H1 (cell line): Measurements from ENCODE around the gene ADARB2. TPM values are rescaled to one million over a fixed set of nuclear protein-coding genes. Genes with fewer than 3 reads are reported as not detected.

Experiments used
- CTCF ChIA-PET: fragments of 300-600 bp; sonication (Branson Sonifier 250); formaldehyde crosslinking; loops from one replicate; lab custom pipeline; 2021; ENCODE audit not compliant: partially characterized antibody; lab: Charles Lee
- POLR2A ChIA-PET: fragments of 300-600 bp; sonication (Branson Sonifier 250); formaldehyde crosslinking; loops from one replicate; lab custom pipeline; 2021; ENCODE audit warnings: inconsistent platforms; ENCODE audit not compliant: partially characterized antibody; lab: Charles Lee
- DNase-seq, 2 experiments: peaks; one replicate each; pipeline versions ENCODE4 v3.0.0 to v3.0.0-alpha.2; 2010 to 2022; ENCODE audit warnings: low spot score in 2 of 2, low read depth in 1 of 2, mixed read lengths in 1 of 2
- FAIRE-seq: peaks from 2 replicates; lab custom pipeline; 2011; peaks lifted over from hg19 to GRCh38; lab: Jason Lieb, UNC
- H2AFZ ChIP-seq: 2 replicates; pipeline ENCODE4 v1.8.1; 2012; ENCODE audit warnings: low read length, inconsistent platforms
- H2AK5ac ChIP-seq: 2 replicates; pipeline ENCODE4 v1.6.1; 2013; ENCODE audit warnings: low read depth, low read length
- H2BK120ac ChIP-seq: replicated peaks from 2 replicates; pipeline ENCODE3; 2013; ENCODE audit warnings: low read depth, low read length, inconsistent platforms
- H2BK12ac ChIP-seq: 2 replicates; pipeline ENCODE4 v1.6.1; 2013; ENCODE audit warnings: low read depth, low read length
- H2BK15ac ChIP-seq: 2 replicates; pipeline ENCODE4 v1.6.1; 2013; ENCODE audit warnings: low read length
- H2BK20ac ChIP-seq: 2 replicates; pipeline ENCODE4 v1.6.1; 2013; ENCODE audit warnings: low read length
- H2BK5ac ChIP-seq: 2 replicates; pipeline ENCODE4 v1.6.1; 2013; ENCODE audit warnings: low read depth, low read length
- H3K14ac ChIP-seq: 2 replicates; pipeline ENCODE4 v1.6.1; 2013; ENCODE audit warnings: inconsistent platforms; ENCODE audit not compliant: insufficient read length
- H3K18ac ChIP-seq: 2 replicates; pipeline ENCODE4 v1.6.1; 2013; ENCODE audit warnings: low read length; ENCODE audit errors: extremely low read depth
- H3K23ac ChIP-seq: 2 replicates; pipeline ENCODE4 v1.6.1; 2013; ENCODE audit warnings: inconsistent platforms; ENCODE audit not compliant: insufficient read length
- H3K23me2 ChIP-seq: 2 replicates; pipeline ENCODE4 v1.6.1; 2013; ENCODE audit warnings: low read depth, low read length
- H3K27ac ChIP-seq: 2 replicates; pipeline ENCODE4 v1.6.1; 2011; ENCODE audit warnings: low read depth, low read length, inconsistent platforms
- H3K27me3 ChIP-seq, 4 experiments: replicated peaks in 1 of 4; 1 replicate in 1 of 4; 2 replicates in 3 of 4; pipeline versions ENCODE4 v1.6.1 to v1.8.1; 2011 to 2013; ENCODE audit warnings: low read length in 3 of 4, mild to moderate bottlenecking in 3 of 4, inconsistent platforms in 2 of 4, mixed read lengths in 2 of 4, moderate library complexity in 1 of 4; ENCODE audit not compliant: control insufficient read depth in 3 of 4, insufficient read depth in 3 of 4; ENCODE audit errors: extremely low read depth in 1 of 4
- H3K36me3 ChIP-seq, 4 experiments: 2 replicates each; pipeline versions ENCODE4 v1.6.1 to v1.8.1; 2011 to 2013; ENCODE audit warnings: mild to moderate bottlenecking in 4 of 4, low read length in 3 of 4, moderate library complexity in 2 of 4, control low read depth in 1 of 4, inconsistent platforms in 1 of 4; ENCODE audit not compliant: insufficient read depth in 4 of 4, control insufficient read depth in 2 of 4
- H3K4ac ChIP-seq: replicated peaks from 2 replicates; pipeline ENCODE3; 2013; ENCODE audit warnings: low read length, low read depth, mixed read lengths, inconsistent platforms; ENCODE audit not compliant: insufficient read length
- H3K4me1 ChIP-seq, 4 experiments: replicated peaks in 1 of 4; 1 replicate in 1 of 4; 2 replicates in 3 of 4; pipeline versions ENCODE4 v1.6.1 to v1.8.1; 2011 to 2013; ENCODE audit warnings: low read length in 3 of 4, inconsistent platforms in 2 of 4, mixed read lengths in 1 of 4; ENCODE audit not compliant: insufficient read depth in 4 of 4, control insufficient read depth in 3 of 4
- H3K4me2 ChIP-seq, 2 experiments: 2 replicates each; pipeline versions ENCODE4 v1.6.1 to v1.8.1; 2011 to 2013; ENCODE audit warnings: low read depth in 2 of 2, low read length in 2 of 2, control low read depth in 1 of 2, inconsistent platforms in 1 of 2, mild to moderate bottlenecking in 1 of 2; ENCODE audit not compliant: insufficient read depth in 1 of 2
- H3K4me3 ChIP-seq, 4 experiments: fragments of 200-600, 300-600 bp in 1 of 4; sonication (generic), shearing (Covaris generic), sonication (Bioruptor Twin) in 1 of 4; 2 replicates each; pipeline versions ENCODE4 v1.5.1 to v1.8.1; 2011 to 2016; ENCODE audit warnings: low read length in 4 of 4, low read depth in 3 of 4, control low read depth in 2 of 4, inconsistent platforms in 2 of 4, mild to moderate bottlenecking in 2 of 4, mixed read lengths in 1 of 4, moderate library complexity in 1 of 4; ENCODE audit not compliant: insufficient read depth in 2 of 4; ENCODE audit errors: extremely low read depth in 1 of 4
- H3K56ac ChIP-seq: replicated peaks from 2 replicates; pipeline ENCODE3; 2013; ENCODE audit warnings: low read depth, mild to moderate bottlenecking, mixed read lengths, low read length, inconsistent platforms; ENCODE audit not compliant: insufficient read length
- H3K79me1 ChIP-seq: 2 replicates; pipeline ENCODE4 v1.6.1; 2013; ENCODE audit warnings: low read depth, low read length, control low read depth
- H3K79me2 ChIP-seq, 2 experiments: 2 replicates each; pipeline versions ENCODE4 v1.6.1 to v1.8.1; 2012 to 2013; ENCODE audit warnings: low read length in 2 of 2, mild to moderate bottlenecking in 2 of 2, inconsistent platforms in 1 of 2; ENCODE audit not compliant: insufficient read depth in 2 of 2, control insufficient read depth in 1 of 2
- H3K9ac ChIP-seq, 4 experiments: replicated peaks in 1 of 4; 1 replicate in 1 of 4; 2 replicates in 3 of 4; pipeline versions ENCODE4 v1.6.1 to v1.8.1; 2011 to 2013; ENCODE audit warnings: low read depth in 3 of 4, low read length in 3 of 4, control low read depth in 2 of 4, mild to moderate bottlenecking in 2 of 4, moderate library complexity in 2 of 4, inconsistent platforms in 1 of 4; ENCODE audit errors: extremely low read depth in 1 of 4
- H3K9me3 ChIP-seq, 2 experiments: 2 replicates each; pipeline versions ENCODE4 v1.6.1 to v1.8.1; 2012 to 2013; ENCODE audit warnings: mild to moderate bottlenecking in 2 of 2, moderate library complexity in 2 of 2, control low read depth in 1 of 2, inconsistent platforms in 1 of 2, low read depth in 1 of 2, low read length in 1 of 2, mixed read lengths in 1 of 2; ENCODE audit not compliant: insufficient read depth in 2 of 2
- H4K20me1 ChIP-seq, 2 experiments: replicated peaks in 1 of 2; 2 replicates each; pipeline versions ENCODE3 to v1.8.1; 2011 to 2013; ENCODE audit warnings: inconsistent platforms in 2 of 2, low read length in 2 of 2, mild to moderate bottlenecking in 1 of 2; ENCODE audit not compliant: insufficient read depth in 2 of 2, control insufficient read depth in 1 of 2
- H4K5ac ChIP-seq: 2 replicates; pipeline ENCODE4 v1.6.1; 2013; ENCODE audit warnings: low read length, low read depth, mixed read lengths, inconsistent platforms; ENCODE audit not compliant: insufficient read length
- H4K8ac ChIP-seq: 2 replicates; pipeline ENCODE4 v1.8.0; 2013; ENCODE audit warnings: mild to moderate bottlenecking, moderate library complexity, low read length, inconsistent platforms; ENCODE audit not compliant: insufficient read depth; ENCODE audit errors: extremely low read depth
- H4K91ac ChIP-seq: replicated peaks from 2 replicates; pipeline ENCODE3; 2013; ENCODE audit warnings: low read length, mixed read lengths, inconsistent platforms; ENCODE audit not compliant: insufficient read length
- CBX8 ChIP-seq: fragments of 300-800, 300-1000 bp; sonication (generic); IDR thresholded peaks from 2 replicates; pipeline ENCODE4 v1.7.1; 2016; ENCODE audit warnings: low read depth, low read length, borderline replicate concordance
- CHD1 ChIP-seq: IDR thresholded peaks from 2 replicates; pipeline ENCODE4 v1.6.1; 2012; ENCODE audit warnings: low read depth, low read length, improper control_type of control experiment
- CHD2 ChIP-seq: IDR thresholded peaks from 2 replicates; pipeline ENCODE4 v1.6.1; 2012; ENCODE audit warnings: low read length, improper control_type of control experiment
- EP300 ChIP-seq, 2 experiments: IDR thresholded peaks; 1 replicate in 1 of 2; 2 replicates in 1 of 2; pipeline ENCODE4 v1.6.1; 2011 to 2012; ENCODE audit warnings: low read depth in 2 of 2, low read length in 2 of 2, mild to moderate bottlenecking in 2 of 2, borderline replicate concordance in 1 of 2, inconsistent platforms in 1 of 2, moderate library complexity in 1 of 2
- HDAC6 ChIP-seq: IDR thresholded peaks from one replicate; pipeline ENCODE4 v1.7.1; 2012; ENCODE audit warnings: low read depth, mild to moderate bottlenecking, inconsistent platforms, low read length, moderate library complexity
- KDM5A ChIP-seq: fragments of 200-600 bp; IDR thresholded peaks from 2 replicates; pipeline ENCODE4 v1.7.1; 2012; ENCODE audit warnings: mild to moderate bottlenecking, low read length, inconsistent platforms, mixed read lengths
- MAX ChIP-seq: IDR thresholded peaks from 2 replicates; pipeline ENCODE4 v1.6.1; 2012; ENCODE audit warnings: inconsistent platforms
- PHF8 ChIP-seq: fragments of 200-600 bp; sonication (generic); conservative IDR thresholded peaks from 2 replicates; pipeline ENCODE4 v1.7.1; 2012; ENCODE audit warnings: low read depth, mild to moderate bottlenecking, inconsistent platforms, low read length, moderate library complexity
- SAP30 ChIP-seq: fragments of 300-600 bp; sonication (generic); IDR thresholded peaks from 2 replicates; pipeline ENCODE4 v1.7.1; 2012; ENCODE audit warnings: low read length, moderate library complexity, mild to moderate bottlenecking, inconsistent platforms; ENCODE audit not compliant: insufficient read depth, insufficient replicate concordance
- TAF7 ChIP-seq: optimal IDR thresholded peaks from 2 replicates; pipeline ENCODE3; 2011; ENCODE audit warnings: low read depth, mild to moderate bottlenecking, inconsistent platforms, low read length, moderate library complexity, borderline replicate concordance
- TCF12 ChIP-seq: IDR thresholded peaks from 2 replicates; pipeline ENCODE4 v1.6.1; 2011; ENCODE audit warnings: low read depth, mild to moderate bottlenecking, low read length
- USF2 ChIP-seq: IDR thresholded peaks from 2 replicates; pipeline ENCODE4 v1.6.1; 2011; ENCODE audit warnings: low read length, improper control_type of control experiment
- YY1 ChIP-seq: IDR thresholded peaks from 2 replicates; pipeline ENCODE4 v1.6.1; 2011; ENCODE audit warnings: low read depth, mild to moderate bottlenecking, low read length
- WGBS, 2 experiments: shearing (Covaris generic) in 1 of 2; methylation state at CpG; one replicate each; pipeline versions ENCODE4 v1.1.6 to v1.1.7; 2013 to 2015; ENCODE audit warnings: low lambda C conversion rate in 2 of 2, mixed read lengths in 2 of 2, inconsistent platforms in 1 of 2, low coverage in 1 of 2, missing lambda C conversion rate in 1 of 2; ENCODE audit not compliant: insufficient replicate concordance in 2 of 2, insufficient coverage in 1 of 2, insufficient read length in 1 of 2; ENCODE audit errors: extremely low coverage in 1 of 2, missing lambda C conversion rate in 1 of 2; 5-methylcytosine and 5-hydroxymethylcytosine counted together
- polyA plus RNA-seq, 7 experiments: library from polyadenylated mRNA; depleted of rRNA in 3 of 7; stranded (reverse) in 5 of 7; unstranded in 2 of 7; fragments of >200 nt in 5 of 7; fragments of 200-250 nt in 2 of 7; gene quantifications; 1 replicate in 5 of 7; 2 replicates in 1 of 7; 4 replicates in 1 of 7; pipeline versions ENCODE4 v1.2.1 to v1.2.3, GENCODE V29; 2011 to 2013; ENCODE audit warnings: missing spikeins in 2 of 7, mixed read lengths in 2 of 7
- total RNA-seq: library from RNA; stranded (reverse); fragmentation: NEBNext Ultra II Directional; extraction: Animal tissue kit (Norgen Biotek cat#: 25700); gene quantifications from 2 replicates; pipeline ENCODE4 v1.2.1, GENCODE V29; 2021

The ADARB2 gene
- total and polyA plus RNA-seq, 2 of the 8 experiments (the other 6 are each of a cell fraction or from before 2014, with no cell fraction given): 2.2 to 2.8 TPM

- H4K91ac ChIP-seq: no peak overlapping the region
- no peak for FAIRE-seq
- no peaks in the 10 kb centered on the region for H3K4me1 ChIP-seq
- no peaks in the 10 kb centered on the region for H3K27me3 ChIP-seq
- H3K9ac ChIP-seq: no peak overlapping the region
- no peaks in the 10 kb centered on the region for H3K79me2 ChIP-seq
- no peak overlapping the region for H2BK12ac ChIP-seq
- H3K27ac ChIP-seq: no peak overlapping the region
- no peak overlapping the region for H2AK5ac ChIP-seq
- no peak overlapping the region for H3K56ac ChIP-seq
- no peak overlapping the region for H3K4me3 ChIP-seq
- H2BK120ac ChIP-seq: no peak overlapping the region
- no peaks in the 10 kb centered on the region for H3K36me3 ChIP-seq
- no peak overlapping the region for H2AFZ ChIP-seq
- no peak overlapping the region for H3K4me2 ChIP-seq
- H3K23ac ChIP-seq: no peak overlapping the region
- H3K23me2 ChIP-seq: no peaks in the 10 kb centered on the region
- H4K8ac ChIP-seq: no peak overlapping the region
- WGBS, 2 experiments: 93% methylated on average over 18 of the region's 21 CpGs; no CpG with 5 or more reads in 1 of the 2 experiments
- no peak overlapping the region for H2BK20ac ChIP-seq
- H4K20me1 ChIP-seq: no peaks in the 10 kb centered on the region
- H3K14ac ChIP-seq: no peak overlapping the region
- CTCF ChIA-PET: interaction anchor here (1.2 kb wide), 1 partner anchor 212 kb away, joined by 3 read pairs; no protein-coding TSS in a partner anchor
- no peak overlapping the region for H2BK5ac ChIP-seq
- H4K5ac ChIP-seq: no peak overlapping the region
- DNase-seq: no peak
- H3K4ac ChIP-seq: no peak overlapping the region
- H3K79me1 ChIP-seq: no peaks in the 10 kb centered on the region
- POLR2A ChIA-PET: no interaction called here
- H2BK15ac ChIP-seq: no peak overlapping the region
- H3K18ac ChIP-seq: no peak overlapping the region
- peaks cover 0 to under 1% of the 10 kb centered on the region in 2 experiments; a peak in 1 of 4 replicates for H3K9me3 ChIP-seq
- TF ChIP-seq HDAC6 (no peak), CHD1 (no peak), PHF8 (no peak), USF2 (no peak), TAF7 (no peak), CHD2 (no peak), TCF12 (no peak), EP300 (IDR thresholded peaks at IDR 0.05; ENCODE audit: borderline replicate concordance in 1 of 2, low read depth in 2 of 2, low read length in 2 of 2) (no peak), YY1 (no peak), SAP30 (no peak), KDM5A (no peak), CBX8 (no peak), MAX (no peak)
Observed at GRCh38 chr10:1542941-1543340, 194.4 kb downstream of the ADARB2 start.
